Activated CD4-positive, alpha-beta T cell treated with anti-CD3 and anti-CD28 coated beads, Interleukin-2, amount 50 U/mL, for 1 hour (primary cell): ENCODE results near the gene EEFSEC.
A peak's percentile ranks its signal among the peaks of the same experiment; 100 is the strongest.

Experiments used
- DNase-seq: peaks from one replicate; pipeline ENCODE4 v3.0.0-alpha.2; 2020

Gene EEFSEC

DNA sequence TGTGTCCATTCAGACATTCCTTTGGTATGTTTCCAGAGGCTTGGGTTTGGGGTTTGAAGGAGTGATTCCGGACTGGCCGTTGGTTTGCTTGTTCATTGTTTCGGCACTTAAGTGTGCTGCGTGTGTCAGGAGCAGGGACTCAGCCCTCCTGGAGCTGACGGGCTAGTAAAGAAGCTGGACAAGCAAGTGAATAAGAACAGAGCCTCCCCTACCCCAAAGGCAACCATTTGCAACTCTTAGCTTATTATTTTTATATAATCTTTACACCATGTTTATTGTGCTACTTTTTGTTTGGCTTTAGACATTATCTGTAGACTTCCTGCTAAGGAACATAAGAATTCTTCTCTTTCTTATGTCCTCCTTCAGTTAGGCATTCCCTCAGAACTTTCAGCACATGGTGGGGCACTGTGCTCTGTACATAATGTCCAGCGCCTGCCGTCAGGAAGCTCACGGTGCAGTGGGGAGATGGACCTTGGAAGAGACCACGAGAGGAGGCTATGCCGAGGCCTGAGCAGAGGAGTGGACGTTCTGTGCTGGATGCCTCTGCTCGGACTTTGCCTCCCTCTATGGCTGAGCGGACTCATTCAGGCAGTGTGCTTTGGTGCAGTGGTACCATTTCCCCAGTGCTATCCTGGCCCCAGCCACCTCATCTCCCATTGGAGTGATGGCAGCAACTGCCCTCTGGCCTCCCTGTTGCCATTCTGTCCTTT is 65.4 kb downstream of the EEFSEC start:
- DNase-seq: no peak

DNA sequence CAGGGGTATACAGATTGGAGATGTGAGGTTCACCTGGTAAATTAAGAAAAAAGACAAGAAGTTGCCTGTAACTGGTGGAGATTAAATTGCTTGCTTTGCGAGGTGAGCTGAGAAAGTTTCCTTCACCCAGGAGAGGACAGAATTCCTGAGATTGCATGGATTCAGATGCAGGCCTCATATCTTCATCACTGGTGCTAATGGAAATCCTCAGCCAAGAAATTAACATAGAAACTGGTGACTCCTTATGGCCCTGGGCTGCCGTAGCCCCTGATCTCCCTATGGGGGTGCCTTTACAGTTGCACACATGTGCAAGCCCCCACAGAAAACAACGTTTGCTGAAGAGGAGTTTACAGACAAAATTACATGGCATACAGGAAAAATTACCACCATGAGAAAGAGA is 68.0 kb downstream of the EEFSEC start:
- DNase-seq: no peak

DNA sequence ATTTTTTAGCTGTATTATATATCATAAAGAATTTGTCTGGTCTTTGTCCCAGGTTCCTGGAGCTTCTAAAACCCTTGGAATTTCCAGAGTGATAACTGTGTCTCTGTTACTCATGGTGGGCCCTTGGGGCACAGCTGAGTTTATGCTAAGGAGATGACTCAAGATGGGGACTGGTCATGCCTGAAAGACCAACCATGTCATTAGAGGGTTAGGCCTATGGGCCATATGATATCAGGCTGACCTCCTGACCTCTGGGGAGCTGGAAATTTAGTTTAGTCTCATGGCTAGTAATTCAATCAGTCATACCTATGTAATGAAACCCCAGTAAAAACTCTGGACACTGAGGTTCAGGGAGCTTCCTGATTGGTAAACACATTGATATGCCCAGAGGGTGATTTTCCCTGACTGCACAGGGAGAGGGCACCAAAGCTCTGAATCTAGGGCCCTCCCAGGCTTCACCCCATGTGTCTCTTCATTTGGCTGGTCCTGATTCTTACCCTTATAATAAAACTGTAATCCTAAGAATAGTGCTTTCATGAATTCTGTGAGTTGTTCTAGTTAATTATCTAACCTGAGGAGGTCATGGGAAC is 69.6 kb downstream of the EEFSEC start:
- no peak for DNase-seq

DNA sequence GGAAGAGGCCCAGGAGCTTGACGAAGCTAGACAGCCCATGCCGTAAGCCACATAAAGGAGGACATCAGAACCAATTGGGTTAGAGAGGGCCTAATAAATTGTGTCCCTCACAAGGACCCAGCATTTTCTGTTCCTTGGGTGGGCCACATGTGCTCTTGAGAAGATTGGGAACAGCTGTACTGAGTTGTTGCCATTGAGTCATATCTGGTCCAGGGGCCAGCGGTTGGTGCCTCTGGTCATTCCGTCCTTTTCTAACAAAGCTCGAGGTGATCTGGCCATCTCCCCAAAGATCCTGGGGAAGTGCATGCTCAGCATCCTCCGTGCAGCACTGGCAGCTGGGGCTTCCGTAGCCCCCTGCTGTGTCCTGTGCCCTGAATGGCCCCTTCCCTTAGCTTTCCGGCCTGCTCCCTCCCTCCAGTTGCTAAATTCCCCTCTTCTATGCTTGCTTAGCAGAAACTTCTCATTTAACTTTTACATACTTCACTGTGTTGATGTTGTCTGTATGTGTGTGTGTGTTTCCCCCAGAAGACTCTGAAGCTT is 73.0 kb downstream of the EEFSEC start:
- no peak for DNase-seq

DNA sequence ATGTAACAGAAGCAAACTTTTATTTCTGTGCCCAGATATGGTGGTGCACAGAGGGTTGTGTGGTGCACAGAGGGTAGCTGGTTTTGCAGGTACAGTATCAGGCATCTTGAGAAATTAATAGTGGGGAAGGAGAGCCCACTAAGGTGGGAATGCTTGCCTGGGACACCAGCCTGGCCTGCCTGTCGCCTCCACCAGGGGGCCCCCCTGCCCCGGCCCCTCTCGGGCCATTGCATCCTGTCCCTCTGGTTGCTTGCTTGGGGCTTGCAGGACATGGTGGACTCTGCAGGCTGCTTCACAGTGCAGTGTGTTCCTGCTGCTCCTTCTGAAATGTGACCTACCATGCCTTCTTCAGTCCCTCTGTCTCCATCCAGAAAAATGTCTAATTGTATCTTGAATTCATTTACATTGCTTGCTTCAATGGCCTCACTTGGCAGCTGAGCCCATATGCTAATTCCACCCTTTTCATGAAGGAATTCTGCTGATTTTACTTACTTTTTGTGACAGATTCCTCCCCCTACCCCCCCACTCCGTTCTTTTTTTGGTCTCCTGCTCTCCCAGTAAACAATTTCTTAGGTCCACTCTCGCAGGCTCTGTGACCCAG is 73.6 kb downstream of the EEFSEC start:
- DNase-seq: peak; percentile 22

DNA sequence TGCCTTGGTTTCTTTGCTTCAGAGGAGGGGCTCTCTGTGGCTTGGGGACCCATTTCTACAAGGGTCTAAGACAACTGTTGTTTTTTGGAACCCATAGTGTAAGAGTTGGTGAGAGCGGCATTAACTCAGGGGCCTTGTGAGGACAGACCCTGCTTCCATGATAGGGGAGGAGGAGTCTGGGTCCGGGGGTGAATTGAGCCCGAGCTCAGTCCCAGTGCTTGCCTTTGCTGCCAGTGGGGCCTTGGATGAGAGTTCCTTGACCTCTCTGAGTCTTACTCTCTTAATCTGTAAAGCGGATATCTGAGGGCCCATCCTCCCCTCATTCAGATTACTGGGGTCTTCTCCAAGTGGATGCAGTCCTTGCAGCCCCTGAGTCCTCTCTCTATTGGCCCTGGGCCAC is 74.2 kb downstream of the EEFSEC start:
- DNase-seq: no peak

DNA sequence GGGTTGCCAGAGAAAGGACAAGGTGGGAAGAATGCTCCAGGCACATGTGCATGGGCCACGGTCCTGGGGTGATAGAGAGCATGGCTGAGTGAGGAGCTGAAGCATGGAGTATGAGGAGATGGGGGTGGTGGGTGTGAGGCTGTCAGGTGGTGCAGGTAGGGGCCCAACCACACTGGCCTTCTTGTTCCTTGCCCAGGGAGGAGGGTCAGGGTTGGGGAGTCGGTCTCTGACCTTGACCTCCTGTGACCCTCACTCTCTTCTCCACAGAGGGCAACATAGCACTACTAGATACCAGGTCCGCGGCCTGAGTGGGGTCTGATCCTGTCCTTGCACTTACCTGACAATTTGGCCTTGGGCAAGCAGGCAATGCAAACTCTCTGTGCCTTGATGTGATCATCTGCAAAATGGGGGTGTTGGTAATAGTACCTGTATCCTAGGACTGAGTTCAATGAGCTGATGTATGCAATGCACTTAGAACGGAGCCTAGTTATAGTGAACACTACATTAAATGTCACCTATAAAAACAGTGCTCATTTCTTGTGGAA is 75.2 kb downstream of the EEFSEC start:
- DNase-seq: no peak

DNA sequence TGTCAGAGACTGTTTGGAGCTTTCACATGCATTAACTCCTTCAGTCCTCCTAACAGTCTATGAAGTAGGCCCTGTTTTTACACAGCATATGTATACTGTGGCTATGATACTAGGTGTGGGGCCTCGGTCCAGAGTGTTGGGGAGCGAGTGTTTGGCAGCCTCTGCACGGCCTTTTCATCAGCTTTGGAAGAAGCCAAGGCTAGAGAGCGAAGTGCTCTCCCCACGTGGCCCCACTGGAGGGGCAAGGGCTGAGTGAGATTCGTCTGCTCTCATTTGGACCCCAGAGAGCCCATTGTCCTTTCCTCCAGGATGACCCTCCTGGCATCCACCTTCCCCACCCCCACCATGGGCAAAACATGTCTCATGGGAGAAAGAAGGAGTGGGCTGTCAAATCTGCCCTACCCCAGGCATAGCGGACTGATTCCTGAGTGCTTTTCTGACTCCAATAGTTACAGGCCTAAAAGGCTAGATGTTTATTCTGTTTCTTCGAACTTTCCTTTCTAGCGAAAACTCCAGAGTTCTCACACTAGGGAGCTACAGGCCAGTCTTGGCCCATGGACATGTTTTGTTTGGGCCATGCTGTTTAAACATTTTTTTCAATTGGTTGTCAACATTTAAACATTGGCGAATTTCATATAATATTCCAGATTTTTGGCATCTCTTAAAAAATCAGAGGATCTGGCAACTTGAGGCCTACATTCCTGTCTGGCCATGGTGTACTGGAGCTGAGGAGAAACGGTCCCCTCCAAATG is 76.0 kb downstream of the EEFSEC start:
- no peak for DNase-seq

DNA sequence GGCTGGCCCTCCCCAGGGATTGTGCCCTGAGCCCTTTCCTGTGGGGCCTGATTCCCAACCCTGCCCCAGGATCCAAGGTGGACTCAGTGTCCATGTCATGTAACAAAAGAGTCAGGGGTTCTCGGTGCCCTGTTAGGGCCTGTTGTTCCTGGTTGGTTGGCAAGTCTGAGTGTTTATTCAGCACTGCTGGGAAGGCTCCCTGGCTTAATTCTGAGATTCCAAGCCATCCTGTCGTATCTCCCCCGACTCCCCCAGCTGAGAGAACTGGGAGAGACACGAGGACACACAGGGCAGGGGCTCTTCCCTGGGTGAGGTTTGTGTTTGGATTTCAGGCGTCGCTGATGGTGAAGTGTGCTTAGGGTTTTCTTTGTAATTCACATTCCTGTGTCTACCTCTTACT is 78.3 kb downstream of the EEFSEC start:
- no peak for DNase-seq

DNA sequence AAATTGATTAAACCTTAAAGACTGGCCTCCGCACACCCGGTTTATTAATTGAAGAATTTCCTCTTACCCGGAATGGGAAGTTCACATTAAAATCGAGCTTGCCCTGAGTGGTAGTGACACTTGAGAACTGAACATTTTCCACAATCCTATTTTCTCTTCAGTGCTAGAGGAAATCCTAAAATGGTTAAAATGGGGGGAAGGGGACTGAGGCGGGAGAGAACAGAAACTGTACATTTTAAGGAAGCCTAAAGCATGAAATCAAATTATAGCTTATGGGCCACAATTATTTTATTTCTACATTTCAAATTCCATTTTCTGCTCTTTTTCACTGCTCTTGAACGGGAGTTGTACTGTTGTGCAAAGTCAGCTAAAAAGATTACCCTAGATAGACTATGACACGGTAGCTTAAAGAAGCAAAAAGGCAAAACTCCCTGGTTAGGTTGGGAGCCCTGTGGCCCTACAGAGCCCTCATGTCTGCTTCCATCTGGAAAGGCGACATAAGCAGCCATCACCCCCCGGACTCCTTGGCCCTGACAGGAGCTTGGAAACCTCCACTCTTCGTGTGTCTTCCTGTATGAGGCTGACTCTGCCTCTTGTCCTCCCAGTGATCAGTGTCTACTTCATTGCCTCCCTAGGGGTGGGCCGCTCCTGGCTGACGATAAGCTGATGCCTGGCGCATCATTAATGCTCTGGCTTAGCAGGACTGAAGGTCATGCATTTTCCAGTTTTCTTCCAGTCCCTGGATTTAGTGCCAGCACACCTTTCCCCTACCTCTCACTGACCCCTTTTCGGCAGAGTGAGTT is 79.3 kb downstream of the EEFSEC start:
- DNase-seq: no peak

DNA sequence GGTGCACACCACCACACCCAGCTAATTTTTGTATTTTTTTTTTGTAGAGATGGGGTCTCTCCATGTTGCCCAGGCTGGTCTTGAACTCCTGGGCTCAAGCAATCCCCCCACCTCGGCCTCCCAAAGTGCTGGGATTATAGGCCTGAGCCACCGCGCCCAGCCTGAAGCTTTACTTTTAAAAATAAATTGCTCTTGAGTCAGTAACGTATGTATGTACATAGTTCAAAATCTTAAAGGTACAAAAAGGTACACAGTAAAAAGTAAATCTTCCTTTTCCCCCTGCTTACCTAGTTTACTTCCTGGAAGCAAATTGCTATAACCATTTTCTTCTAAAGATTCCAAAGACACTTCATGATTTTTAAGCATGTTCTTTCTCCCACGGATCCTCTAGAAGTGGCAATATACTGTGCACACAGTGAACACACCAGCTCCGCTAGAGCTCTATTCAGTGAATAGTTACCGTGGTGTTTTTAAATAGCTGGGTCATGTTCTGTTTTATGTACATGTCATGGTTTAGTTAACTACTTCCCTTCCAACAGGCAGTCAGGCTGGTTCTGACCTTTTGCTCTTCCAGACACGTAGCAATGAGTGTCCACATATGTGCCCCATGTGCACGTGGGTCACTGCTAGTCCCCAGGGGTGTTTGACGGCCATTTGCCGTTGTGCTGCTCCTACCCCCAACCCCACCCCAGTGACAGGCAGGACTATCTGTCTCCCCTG is 82.1 kb downstream of the EEFSEC start:
- DNase-seq: no peak

DNA sequence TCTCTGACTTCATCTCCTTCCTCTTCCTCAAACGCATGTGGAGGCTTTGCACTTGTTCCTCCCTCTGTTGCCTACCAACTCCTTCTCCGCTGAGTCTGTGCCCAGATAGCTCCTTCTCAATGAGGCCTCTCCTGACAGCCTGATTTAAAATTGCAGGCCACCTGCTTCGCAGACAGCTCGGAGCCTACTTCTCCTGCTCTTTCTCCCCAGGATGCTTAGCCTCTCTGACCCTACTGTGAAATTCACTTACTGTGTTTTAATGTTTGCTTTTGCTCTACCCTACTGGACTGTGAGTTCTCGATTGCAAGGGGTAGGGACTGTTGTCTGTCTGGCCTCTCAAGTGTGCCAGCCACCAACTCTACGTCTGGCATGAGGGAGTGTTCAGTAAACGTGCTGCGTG is 83.4 kb downstream of the EEFSEC start:
- no peak for DNase-seq

DNA sequence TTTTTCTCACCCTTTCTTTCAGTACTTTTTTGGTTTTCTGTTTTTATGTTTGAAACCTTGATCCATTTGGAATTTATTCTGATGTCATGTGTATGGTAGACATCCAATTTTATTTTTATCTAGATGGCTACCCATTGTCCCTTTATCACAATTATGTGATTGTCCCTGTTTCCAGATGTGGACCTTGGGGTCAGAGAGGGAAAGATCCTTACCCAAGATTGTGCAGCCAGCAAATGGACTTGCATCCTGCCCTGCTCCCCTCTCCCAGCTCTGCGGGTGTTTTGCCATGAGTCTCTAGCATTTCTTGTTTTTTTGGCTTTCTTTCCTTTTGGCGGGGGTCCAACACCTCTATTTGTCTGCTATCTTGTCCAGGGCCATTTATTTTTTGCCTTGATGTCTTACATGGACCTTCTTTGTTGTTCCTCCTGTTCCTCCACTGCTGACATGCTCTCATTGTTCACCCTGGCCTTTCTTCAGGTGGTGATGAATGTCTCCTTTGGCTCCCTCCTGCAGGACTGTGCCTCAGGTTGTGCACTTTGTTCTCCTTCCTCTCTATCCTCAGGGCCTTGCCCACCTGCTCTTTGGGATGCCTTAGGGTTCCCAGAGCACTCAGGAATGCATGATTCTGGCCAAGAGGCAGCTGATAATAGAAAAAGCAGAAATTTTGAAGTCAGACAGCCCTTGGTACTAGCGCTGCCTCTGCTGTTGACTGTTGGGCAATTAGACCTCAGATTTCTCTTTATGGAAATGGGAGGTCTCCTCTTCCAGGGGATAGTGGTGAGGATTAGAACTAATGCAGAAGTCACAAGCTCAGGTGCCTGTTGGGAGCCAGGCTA is 84.3 kb downstream of the EEFSEC start:
- DNase-seq: no peak

DNA sequence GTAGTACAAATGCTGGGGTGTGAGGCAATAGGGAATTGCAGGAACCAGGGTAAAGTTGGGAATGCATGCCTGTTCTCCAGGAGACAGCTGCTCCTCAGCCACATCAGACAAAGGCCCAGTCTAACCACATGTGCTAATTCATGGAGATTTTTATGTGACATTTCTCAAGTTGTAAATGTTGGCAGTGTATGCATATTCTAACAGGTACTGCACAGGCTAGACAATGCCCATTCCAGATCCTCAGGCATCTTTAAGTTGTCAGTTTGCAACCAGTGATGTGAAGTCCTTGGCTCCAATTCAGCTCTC is 84.9 kb downstream of the EEFSEC start:
- no peak for DNase-seq

DNA sequence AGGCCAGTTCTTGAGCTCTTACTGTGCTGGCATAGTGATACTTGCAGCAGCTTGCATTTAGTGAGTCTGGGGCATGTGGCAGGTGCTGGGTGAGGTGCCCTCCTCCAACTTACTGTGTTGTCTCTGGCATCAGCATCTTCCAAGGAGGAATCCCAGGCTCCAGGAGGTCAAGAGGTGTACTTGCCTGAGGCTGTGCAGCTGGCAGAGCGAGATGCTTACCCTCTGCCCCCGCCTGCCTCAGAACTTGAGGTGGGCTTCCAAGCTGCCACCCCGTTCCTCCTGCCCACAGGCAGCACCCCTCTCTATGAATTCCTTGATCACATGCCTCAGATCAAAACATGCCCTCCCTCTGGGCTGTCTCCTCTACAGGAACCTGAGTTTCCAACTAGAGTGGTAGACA is 86.0 kb downstream of the EEFSEC start:
- DNase-seq: no peak

DNA sequence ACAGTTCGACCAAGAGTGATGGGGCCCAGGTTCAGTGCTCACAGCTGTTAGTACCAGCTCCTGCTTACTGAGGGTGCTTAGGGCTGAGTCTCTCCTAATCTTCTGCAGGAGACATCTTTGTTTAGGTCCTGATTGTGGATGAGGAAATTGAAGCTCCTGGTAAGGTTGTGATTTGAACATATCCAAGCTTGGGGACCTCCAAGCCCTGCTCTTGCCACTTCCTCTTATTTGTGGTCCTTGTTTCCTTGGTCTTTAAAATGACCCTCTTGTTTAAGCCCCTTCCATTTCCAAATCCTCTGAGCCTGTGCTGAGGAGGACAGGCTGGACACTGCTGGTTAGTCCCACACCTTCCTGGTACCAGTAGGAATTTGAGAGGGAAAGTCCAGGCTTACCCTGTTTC is 87.0 kb downstream of the EEFSEC start:
- DNase-seq: no peak

DNA sequence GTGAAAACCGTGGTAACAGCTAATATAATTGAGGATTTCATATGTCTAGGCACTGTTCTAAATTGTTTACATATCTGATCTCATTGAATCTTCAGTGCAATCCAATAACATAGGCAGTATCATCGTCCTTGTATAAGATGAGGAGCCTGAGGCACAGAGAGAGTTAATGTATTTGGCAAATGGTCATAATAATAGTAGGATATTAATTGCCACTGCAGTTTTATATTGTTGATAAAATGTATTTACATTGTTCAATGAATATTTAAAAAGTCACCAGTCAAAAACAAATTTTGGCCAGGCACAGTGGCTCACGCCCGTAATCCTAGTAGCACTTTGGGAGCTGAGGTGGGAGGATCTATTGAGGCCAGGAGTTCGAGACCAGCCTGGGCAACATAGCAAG is 88.5 kb downstream of the EEFSEC start:
- DNase-seq: no peak

DNA sequence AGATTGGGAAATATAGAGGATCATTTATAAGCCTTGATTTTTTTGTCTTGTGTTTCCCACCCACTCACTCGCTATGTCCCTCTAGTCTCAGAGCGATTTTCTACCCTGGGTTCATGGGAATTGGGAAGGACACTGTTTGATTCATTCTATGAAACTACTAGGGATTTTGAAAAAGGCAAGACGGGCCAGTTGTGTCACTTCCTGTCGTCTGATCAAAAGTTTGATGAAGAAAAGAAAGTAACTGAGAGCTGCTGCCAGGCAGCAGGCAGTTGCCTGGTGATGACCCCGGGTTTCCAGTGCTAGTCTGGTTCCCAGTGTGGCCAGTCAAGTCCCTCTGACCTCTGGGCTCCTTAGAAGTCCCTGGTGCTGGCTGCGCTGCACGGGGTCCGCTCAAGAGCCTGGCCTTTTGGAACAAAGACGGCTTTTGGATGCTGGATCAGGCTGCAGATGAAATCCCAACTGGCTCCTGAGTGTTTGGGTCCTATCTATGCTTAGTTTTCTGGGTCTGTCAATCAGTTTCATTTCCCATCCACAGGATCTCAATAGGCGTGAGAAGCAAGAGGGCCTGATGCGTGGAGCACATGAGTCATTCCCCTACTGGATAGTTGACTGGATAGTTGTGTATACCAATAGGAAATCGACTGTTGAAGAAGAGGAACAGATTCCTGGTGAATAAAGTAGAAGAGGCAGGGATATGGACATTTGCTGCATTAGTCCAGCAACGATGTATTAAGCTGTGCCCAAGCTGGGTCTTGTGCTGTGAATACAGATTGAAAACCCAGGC is 89.7 kb downstream of the EEFSEC start:
- DNase-seq: no peak

DNA sequence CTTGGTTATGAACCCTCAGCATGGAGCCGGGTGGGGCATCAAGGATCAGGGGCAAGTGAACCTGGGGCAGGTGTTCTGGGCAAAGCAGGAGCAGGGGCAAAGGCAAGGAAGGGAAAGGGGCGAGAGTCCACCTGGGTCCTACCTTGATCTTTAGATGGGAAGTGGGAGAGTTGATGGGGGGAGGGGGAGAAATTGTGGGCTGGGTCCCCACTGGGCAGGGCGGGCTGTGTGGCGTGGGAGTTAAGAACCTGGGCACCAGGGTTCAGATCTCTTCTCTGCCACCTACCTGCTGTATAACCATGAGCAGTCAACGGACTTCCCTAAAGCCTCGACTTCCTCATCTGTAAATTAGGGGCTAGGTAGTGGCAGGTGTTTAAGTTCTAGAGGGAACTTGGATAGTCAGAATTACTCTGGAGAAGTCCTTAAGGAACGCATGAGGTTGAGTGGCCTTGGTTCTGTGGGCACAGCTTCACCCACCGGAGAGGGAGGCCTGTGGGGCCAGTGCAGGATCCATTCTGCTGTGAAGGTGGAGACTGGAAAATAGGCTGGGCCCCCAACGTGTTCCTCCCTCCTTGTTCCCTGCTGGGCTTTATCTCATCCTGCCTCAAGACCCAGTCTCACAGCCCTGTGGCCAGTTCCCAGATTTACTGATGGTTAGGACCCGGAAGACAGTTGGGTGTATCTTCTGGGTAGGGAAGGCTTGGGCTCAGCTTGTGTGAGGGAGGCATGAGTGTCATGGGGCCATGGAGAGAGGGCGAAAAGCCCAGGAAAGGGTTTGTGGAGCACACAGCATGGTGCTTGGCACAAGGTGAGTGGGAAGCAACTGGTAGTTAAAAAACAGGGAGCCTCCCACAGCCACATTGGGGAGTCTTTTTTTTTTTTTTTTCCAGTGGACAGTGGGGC is 90.6 kb downstream of the EEFSEC start:
- no peak for DNase-seq
